Stimulated activated CD4-positive, alpha-beta T cell treated with anti-CD3 and anti-CD28 coated beads, Interleukin-4, amount 100 ng/mL, for 1 hour (primary cell): ENCODE data around the gene DNAJB8.

Experiments used
- DNase-seq: peaks from one replicate; pipeline ENCODE4 v3.0.0-alpha.2; 2020

The DNAJB8 gene

DNA sequence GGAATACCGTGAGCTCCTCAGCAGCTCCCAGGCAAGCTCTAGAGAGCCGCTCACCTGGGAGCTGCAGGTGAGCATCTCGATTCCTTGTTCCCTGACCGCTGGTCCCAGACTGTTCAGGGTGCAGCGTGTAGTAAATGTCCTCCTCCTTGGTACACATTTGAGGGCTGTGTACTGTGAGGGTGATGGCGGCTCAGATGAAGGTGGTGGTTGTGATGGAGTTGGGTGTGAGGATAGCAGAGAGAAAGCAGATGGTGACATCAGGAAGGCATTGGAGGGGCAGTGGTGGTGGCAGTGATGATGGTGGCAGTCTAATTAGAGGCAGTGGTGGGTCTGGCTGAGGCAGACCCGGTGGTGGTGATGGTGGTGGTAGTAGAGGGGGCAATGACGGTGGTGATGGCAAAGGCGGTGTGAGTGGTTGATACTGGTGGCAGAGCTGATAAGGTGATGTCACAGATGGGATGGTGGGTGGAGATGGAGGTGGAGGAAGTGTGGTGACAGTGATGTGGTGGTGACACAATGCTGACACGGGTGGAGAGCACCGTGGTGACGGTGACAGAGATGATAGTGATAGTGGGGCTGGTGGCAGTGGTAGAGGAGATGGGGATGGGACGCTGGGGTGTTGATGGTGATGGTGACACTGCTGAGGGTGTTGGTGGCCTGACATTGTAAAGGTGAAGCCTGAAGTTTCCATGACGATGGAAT is at the start of gene DNAJB8:
Gene DNAJB8 (minus strand): TSS at position 51 of the 702 bp plus-strand sequence. CDS start 3,645 bp downstream, outside the sequence.
- no peak for DNase-seq

DNA sequence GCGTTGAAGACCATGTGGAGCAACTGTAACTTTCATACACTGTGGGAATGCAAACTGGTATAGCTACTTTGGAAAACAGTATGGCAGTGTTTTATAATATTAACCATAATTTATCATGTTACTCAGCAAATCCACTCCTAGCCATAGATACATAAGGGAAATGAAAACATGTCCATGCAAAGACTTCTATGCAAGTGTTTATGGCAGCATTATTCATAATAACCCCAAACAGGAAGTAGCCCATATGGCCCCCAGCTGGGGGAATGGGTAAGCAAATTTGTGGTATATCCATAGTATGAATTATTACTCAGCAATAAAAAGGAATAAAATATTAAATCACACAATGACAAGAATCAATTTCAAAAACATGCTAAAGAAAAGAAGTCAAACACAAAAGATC is 49.3 kb upstream of the DNAJB8 start:
- DNase-seq = no peak

DNA sequence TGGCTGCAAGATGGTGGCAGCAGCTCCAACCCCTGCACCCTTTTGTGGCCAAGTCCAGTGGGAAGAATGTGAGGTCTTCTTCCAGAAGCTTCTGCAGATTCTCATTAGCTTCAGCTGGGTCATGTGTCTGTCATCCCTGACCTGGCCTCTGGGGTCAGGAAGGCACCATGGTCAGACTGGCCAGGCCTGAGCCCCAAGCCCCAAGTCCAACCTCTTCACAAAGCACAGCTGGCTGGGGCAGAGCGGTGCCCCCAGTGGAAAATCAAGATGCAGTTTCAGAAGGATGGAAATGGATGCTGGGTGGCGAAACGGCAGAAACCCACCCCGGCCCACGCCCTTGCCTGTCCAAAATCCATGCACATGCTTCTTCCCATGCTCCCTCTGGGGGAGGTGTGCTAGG is 42.2 kb upstream of the DNAJB8 start:
- DNase-seq = no peak

DNA sequence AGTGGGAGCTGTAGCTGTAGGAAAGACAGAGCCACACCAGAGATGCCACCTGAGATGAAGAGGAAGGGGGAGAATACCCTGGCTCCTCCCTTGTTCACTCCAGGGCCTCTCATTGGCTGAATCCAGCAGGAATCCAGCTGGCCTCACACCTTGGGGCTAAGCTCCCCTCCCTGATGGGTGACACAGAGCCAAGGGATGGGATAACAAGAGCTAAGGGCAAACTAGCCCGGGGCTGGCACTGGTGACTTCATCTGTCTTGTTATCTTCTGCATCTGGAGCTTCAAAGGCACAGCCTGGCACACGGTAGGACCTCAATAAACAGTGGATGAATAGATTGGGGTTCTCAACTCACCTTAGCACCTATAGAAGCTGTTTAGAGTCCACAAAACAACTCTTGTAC is 40.1 kb upstream of the DNAJB8 start:
- DNase-seq = no peak

DNA sequence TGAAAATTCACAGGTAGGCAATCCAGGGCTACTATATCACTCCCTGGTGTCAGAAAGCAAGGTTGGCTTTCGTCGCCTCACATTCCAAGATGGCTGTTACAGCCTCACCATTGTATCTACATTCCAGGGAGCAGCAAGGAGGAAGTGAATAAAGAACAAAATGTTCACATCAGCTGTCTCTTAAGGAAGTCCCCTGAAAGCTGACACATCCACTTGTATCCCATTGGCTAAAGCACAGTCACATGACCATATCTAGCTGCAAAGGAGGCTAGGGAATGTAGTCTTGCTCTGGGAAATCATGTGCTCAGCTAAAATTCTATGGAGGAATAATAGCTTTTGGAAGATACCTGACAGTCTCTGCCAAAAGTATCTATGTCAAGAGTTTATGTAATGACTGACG is 39.1 kb upstream of the DNAJB8 start:
- DNase-seq = no peak

DNA sequence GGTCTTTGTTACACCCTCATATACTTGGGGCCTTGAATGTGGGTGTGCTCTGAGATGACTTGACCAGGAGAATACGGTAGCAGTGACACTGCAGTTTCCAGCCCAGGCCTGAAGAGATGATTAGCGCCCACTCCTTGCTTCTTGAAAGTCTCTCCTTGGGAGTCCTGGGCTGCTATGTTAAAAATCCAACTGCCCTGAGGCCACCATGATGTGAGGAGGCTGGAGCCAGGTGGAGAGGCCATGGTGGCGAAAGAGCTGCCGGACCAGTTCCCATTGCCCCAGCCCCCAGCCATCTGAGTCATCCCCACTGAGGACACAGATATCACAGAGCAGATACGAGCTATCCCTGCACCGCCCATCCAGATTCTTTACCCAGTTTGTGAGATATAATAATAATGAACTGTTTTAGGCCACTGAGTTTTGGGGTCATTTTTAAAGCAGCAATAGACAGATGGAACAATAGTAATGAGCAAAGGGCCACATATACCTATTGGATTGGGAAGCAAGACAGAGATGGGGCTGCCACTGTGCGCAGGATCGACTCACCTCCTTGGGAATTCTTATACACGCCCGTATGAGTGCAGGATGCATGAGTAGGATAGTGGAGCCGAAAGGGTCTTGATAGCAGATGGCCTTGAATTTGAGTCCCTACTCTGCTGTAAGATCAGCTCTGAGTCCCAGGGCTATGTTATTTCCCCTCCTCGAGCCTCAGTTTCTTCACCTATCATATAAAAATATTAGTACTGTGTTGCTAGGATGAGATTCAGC is 38.5 kb upstream of the DNAJB8 start:
- no peak for DNase-seq

DNA sequence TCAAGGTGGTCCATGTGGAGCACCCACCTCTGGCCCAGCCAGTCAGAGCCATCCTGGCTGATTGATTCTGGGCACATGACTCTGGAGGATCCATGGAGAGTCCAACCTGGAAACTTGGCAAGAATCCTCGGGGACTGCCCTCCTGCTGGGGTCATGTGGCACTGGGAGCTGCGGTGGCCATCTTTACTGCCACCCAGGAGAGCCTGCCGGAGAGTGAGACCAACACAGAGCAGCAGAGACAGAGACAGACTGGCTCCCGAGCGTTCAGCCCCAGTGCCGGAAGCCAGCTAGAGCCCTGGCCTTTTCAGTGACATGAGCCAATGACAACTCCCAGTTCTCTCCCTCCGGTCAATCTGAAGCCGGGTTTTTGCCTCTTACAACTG is 37.8 kb upstream of the DNAJB8 start:
- DNase-seq = no peak

DNA sequence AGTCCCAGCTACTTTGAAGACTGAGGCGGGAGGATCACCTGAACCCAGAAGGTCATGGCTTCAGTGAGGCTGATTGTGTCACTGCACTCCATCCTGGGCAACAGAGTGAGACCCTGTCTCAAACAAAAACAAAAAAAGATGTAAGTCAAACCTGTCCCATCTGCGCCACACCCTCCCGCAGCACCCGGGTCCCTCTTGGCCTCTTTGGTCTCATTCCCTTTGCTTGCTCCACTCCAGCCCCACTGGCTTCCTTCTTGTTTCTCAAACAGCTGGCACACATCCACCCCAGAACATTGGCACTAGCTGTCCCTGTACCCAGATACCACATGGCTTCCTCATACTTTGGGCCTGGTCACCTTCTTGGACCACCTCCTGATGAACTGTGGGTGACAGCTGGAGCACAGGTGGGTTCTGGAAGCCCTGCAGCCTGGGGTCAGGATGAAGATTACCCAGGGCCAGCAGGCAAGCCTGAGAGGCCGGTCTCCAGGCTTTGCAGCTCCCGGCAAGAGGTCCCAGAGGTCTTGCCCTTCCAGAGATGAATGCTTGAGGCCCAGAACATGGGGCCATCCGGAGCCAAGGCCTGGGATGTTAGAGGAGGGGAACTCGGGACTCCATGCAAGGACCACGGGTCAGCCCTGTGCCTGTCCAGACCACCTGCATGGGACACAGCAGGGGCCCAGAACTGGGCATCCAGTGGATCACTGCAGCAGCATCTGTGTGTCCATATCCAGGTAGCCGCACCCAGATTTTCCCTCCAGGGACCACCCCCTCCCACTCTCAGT is 37.3 kb upstream of the DNAJB8 start:
- no peak for DNase-seq

DNA sequence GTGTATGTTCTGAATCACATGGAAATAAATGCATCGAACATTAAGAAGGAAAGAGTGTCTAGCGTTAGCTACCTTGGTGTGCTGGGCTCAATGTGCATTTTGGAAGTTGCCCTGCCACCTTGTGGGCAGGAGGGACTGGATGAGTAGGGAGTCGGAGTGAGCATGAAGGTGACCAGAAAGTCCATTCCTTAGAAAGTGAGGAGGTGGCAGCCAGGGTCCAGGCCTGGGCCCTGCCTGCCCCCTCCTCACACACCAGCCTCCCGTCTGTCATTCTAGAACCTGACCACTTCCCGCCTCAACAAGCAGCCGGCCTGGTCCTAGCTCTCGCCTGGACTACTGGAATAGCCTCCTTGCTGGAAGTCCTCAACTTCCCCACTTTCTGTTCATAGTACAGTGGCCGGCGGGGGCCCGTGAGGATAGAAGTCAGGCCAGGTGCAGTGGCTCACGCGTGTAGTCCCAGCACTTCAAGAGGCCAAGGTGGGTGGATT is 36.5 kb upstream of the DNAJB8 start:
- no peak for DNase-seq

DNA sequence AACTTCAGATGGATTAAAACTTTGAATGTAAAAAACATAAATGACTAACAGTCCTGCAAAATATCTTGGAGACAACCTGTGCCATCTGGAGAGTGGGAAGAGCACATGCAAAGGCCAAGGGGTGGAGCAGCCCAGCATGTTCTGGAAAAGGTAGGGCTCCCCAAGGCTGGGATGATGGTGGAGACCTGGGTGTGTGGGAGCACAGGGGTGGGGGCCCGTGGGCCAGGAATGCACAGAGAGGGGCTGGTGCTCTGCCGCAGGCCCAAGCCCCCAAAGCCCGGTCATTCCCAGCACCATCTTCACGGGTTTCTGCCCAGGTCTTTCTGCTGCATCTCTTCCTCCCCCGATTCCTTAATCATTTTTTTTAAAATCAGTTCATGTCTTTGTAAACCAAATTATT is 36.0 kb upstream of the DNAJB8 start:
- DNase-seq = no peak

DNA sequence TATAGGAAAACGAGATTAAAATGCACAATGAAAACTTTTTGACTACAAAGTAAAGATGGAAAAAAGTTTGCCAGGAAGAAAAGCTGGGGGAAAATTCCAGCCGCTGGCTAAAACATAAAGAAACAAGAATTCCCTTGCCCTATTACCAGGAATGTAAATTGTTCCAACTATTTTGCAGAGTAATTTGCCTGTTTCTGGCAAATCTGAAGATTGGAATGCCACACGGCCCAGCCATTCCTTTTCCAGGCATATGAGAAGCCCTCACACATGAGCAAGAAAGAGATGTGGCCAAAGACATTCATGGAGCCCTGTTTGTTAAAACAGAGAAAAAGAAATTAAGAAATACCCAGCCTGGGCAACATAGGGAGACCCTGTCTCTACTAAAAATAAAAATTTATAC is 34.7 kb upstream of the DNAJB8 start:
- no peak for DNase-seq

DNA sequence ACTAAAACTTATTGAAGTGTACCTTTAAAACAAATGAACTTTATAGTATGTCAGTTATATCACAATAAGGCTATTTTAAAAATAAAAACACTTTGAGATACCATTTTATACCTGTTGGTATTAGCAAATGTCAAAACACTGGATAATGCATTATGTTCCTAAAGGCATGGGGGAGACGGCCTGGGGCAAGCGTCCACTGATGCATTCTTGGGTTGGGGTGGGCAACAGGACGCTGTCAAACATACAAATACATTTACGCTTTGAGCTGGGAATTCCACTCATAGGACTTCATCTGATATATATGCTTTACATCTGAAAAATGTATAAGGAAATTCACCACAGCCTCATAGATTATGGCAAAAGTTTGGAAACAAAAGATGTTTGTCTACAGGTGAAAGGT is 33.9 kb upstream of the DNAJB8 start:
- DNase-seq = no peak

DNA sequence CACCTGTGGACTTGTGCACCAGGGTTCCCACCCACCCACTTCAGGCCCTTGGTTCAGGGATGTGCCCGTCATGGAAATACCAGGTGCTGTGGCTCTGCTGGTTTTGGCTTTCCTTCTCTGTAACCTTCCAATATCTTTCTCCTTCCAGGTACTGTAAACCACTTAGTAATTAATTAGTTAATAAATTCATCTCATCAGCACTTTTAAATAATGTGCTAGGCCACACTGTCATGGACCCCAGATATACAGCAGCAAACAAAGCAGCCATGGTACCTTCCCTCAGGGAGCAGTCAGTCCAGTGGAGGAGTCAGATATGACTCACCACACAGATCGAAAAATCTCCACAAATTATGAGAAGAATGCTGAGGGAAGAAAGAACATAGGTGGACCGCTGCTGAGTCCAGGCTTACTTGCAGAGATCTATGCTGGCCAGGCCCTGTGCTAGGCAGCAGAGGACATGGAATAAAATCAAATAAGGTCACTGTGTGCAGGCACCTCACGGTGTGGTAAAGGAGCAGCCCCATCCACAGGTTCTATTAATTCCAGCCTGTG is 33.1 kb upstream of the DNAJB8 start:
- no peak for DNase-seq

DNA sequence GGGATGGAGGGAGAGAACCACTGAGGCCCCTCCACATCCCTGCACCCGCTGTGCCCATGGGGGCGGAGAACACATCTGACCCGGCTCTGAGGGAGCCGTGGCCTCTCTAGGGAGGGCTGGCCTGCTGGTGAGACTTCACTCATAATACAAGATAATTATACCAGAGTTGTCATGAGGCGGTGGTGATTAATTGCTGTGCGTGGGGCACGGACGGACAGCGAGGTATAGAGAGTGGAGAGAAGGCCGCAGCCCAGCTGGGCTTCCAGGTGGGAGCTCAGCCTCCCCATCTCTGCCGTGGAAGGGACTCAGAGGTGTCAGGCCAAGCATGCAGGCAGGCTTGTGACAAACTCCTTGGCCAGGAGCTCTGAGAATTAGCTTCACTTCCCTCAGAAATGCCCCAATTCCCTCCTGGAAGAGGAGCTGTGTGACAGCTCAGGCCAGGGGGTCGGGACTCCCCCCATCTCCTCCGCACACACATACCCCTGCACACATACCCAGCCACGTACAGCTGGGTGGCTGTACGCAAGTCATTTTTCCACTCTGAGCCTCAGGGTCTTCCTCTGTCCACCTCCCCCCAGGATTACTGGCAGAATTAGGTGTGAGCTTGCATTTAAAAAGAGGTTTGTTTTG is 32.3 kb upstream of the DNAJB8 start:
- no peak for DNase-seq

DNA sequence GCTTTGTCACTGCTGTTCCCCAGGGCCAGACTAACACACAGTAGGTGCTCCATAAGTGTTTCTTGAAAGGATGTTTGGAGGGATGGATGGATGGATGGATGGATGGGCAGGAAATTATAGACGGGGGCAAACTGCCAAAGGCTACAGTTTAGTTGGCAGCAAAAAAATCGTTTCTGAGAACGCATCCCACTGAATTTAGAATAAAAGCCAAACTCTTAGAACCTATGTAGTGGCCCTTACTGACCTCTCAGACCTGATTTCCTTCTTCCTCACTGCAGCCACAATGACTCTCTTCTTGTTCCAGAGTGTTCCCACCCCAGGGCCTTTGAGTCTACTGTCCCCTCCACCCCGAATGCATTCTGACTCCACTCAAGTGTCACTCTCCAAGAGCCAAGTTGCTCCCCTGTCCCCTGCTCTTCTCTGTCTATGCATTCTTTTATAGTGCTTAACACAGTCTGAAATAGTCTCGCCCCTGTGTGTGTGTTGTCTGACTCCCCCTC is 31.5 kb upstream of the DNAJB8 start:
- no peak for DNase-seq

DNA sequence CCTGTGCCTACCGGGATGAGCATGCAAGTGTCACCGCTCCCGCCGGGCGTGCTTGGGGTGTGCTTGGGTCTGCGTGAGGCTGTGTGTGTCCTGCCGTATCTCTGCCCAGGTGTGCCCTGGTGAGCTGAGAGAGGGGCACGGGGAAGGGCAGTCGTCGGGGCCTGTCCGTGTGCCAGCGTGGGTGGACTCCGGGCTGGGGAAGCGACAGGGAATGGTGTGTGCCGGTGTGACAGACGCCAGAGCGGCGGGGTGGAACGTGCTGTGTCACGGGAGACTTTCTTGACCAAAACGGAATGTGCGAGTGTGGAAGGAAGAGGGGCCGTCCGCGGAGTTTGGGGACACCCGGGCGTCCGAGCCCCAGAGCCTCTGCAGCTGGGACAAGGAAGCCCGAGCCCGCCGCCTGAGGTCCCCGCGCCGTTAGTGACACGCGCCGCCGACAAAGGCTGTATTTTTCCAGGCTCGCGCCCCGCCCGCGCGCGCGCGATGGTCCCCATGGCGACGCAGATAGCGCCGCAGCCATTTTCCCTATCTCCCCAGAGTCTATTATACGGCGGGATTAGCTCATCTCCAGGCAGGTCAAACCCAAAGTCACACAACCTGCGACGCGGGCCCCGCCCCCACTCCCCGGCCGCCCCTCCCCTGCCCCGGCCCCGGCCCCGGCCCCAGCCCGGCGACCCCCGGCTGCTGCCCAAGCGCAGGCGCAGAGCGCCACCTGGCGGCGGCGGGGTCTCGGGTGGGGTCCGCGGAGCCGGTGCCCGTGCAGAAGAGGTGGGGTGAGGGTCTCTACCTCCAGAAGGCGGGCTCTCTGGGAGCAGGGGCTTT is 30.8 kb upstream of the DNAJB8 start:
- DNase-seq = peak; percentile 73

DNA sequence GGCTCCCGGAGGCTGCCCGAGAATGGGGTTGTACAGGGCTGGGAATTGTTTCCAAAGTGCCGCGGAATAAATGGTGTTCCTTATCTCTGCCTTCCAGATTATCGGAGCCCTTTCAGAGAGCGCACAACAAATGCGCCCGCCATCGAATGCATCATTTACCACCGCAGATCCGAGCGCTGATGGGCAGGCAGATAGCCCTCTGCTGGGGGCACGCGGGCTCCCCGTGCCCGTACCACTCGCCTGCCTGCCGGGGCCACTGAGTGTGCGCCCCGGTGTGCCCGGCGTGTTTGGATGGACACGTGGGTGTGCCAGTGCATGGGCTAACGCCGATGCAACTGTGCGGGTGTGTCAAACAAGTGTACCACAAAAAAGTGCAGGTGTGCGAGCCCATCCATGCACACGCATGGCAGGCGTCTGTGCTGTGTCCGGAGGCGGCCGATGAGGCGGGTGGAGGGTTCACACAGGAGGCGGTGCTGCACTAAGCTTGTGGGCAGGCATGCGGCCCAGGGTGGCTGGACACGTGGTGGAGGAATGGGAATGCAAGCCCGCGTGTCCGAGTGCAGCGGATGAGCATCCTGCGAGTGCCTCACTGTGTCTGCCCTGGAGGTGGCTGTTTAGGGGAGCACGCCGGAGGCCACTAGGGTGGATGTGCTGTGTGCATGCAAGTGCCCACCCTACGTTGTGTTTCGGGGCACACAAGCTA is 30.1 kb upstream of the DNAJB8 start:
- no peak for DNase-seq

DNA sequence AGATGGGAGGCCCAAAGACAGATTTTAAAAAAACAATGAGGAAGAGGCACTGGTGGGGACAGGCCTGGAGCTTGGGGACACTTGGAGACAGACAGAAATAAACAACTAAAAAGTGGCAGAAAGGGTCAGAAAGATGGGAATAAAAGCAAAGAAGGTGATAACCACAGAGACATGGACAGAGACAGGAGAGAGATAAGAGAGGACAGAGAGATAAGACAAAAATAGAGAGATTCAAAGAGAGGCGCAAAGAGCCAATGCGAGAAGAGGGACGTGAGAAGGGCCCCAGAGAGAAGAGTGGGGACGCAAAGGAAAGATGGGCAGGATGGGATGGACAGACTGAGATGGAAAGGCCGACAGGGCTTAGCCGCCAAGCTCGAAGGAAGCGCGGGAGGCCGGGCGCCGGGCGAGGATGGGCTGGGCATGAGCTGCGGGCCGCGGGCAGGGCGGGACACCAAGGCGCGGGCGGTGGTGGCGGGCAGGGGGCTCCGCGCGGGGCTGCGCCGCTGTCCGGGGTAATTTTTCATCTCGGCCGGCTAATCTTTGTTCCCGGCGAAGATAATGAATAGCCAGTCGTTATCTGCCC is 29.4 kb upstream of the DNAJB8 start:
- DNase-seq = no peak

DNA sequence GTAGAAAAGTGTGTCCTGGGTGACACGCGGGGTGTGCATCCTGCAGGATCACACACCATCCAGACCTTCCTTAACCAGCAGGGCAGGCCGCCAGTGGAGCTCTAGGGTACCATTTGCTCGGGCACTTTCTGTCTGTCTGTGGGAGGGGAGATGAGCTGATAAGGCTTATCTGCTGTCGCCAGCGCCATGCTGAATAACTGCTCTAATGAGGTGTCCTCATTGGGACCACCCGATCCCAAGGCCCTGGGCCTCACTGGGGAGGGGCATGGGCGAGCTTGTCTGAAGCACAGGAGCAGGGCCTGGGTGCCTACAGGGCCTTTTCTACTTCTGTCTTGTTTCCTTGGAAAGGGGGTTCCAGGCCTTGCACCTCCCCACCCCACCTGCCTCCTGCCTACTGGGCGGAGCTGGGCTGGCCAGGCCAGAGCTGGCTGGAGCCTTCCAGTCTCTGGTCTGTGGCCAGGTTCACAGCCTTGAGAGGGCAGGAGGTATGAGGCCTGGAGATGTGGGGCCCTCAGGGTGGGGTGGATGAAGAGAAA is 28.8 kb upstream of the DNAJB8 start:
- DNase-seq = no peak

DNA sequence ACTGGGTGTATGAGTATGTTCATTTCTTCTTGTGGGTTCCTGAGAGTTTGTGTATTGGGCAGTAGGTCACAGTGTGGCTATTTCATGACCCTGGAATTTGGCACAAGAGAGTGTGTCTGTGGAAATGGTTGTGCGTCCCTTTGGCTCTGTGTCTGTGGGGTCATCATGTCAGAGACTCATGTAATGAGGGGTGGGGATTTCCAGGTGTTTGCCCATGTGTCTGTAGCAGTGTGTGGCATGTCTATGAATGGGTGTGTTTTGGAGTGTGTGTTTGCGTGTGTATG is 27.6 kb upstream of the DNAJB8 start:
- no peak for DNase-seq
